HCT116 (cell line): ENCODE data around the gene SOS1.
"Not testable (repeated sequence)": the region's sequence is repeated elsewhere in the genome, so short reads cannot be mapped to it uniquely, and the experiment has no call there.

Source experiments
- ELF1 ChIP-seq: IDR thresholded peaks from 2 replicates; pipeline ENCODE4 v1.6.1; 2012; ENCODE audit warnings: low read depth, borderline replicate concordance
- EZH2 ChIP-seq: fragments of 200-600 bp; sonication (generic); IDR thresholded peaks from 2 replicates; pipeline ENCODE4 v1.6.1; 2017; ENCODE audit warnings: antibody characterized with exemption, mixed run types
- EZH2phosphoT487 ChIP-seq: fragments of 200-600 bp; IDR thresholded peaks from 2 replicates; pipeline ENCODE4 v1.6.1; 2018; ENCODE audit warnings: antibody characterized with exemption, borderline replicate concordance
- JUND ChIP-seq: IDR thresholded peaks from 2 replicates; pipeline ENCODE4 v1.6.1; 2012
- MAX ChIP-seq: IDR thresholded peaks from 2 replicates; pipeline ENCODE4 v1.6.1; 2012
- POLR2A ChIP-seq: IDR thresholded peaks from 2 replicates; pipeline ENCODE4 v1.7.0; 2011; ENCODE audit warnings: borderline replicate concordance; ENCODE audit not compliant: insufficient read depth, insufficient read length; ENCODE audit errors: extremely low read depth
- POLR2AphosphoS5 ChIP-seq: IDR thresholded peaks from 2 replicates; pipeline ENCODE4 v1.6.1; 2011; ENCODE audit warnings: mild to moderate bottlenecking, low read depth, low read length, moderate library complexity
- RAD21 ChIP-seq: IDR thresholded peaks from 2 replicates; pipeline ENCODE4 v1.6.1; 2012; ENCODE audit warnings: low read depth, mild to moderate bottlenecking
- YY1 ChIP-seq: IDR thresholded peaks from 2 replicates; pipeline ENCODE4 v1.6.1; 2011; ENCODE audit warnings: low read length, low read depth, moderate library complexity, mild to moderate bottlenecking; ENCODE audit not compliant: insufficient replicate concordance; ENCODE audit errors: extremely low read depth
- ZNF274 ChIP-seq: fragments of 200-500 bp; sonication (Bioruptor generic); IDR thresholded peaks from 2 replicates; pipeline ENCODE4 v1.6.1; 2014; ENCODE audit warnings: mild to moderate bottlenecking, low read depth, low read length, inconsistent platforms
- TF ChIP-seq, protein P1 (sequence below), 3 experiments: fragments of 200-600 bp in 1 of 3; sonication (generic) in 1 of 3; IDR thresholded peaks in 2 of 3; conservative IDR thresholded peaks in 1 of 3; 2 replicates each; pipeline ENCODE4 v1.5.1; 2012 to 2017; ENCODE audit warnings: low read depth in 2 of 3, low read length in 2 of 3, antibody characterized with exemption in 1 of 3, borderline replicate concordance in 1 of 3, control low read depth in 1 of 3, mild to moderate bottlenecking in 1 of 3, mixed read lengths in 1 of 3, mixed run types in 1 of 3, moderate library complexity in 1 of 3; ENCODE audit not compliant: insufficient read depth in 1 of 3
- TF ChIP-seq, protein P2 (sequence below): IDR thresholded peaks from 2 replicates; pipeline ENCODE4 v1.6.1; 2012; ENCODE audit warnings: low read depth

- TF ChIP-seq POLR2A, EZH2, ELF1, MAX, ZNF274, YY1, JUND, POLR2AphosphoS5, RAD21, EZH2phosphoT487: not testable (repeated sequence)
- TF ChIP-seq, protein P1, sequence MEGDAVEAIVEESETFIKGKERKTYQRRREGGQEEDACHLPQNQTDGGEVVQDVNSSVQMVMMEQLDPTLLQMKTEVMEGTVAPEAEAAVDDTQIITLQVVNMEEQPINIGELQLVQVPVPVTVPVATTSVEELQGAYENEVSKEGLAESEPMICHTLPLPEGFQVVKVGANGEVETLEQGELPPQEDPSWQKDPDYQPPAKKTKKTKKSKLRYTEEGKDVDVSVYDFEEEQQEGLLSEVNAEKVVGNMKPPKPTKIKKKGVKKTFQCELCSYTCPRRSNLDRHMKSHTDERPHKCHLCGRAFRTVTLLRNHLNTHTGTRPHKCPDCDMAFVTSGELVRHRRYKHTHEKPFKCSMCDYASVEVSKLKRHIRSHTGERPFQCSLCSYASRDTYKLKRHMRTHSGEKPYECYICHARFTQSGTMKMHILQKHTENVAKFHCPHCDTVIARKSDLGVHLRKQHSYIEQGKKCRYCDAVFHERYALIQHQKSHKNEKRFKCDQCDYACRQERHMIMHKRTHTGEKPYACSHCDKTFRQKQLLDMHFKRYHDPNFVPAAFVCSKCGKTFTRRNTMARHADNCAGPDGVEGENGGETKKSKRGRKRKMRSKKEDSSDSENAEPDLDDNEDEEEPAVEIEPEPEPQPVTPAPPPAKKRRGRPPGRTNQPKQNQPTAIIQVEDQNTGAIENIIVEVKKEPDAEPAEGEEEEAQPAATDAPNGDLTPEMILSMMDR (IDR thresholded peaks at IDR 0.05 in 2 of 3, conservative IDR thresholded peaks at IDR 0.05 in 1 of 3; ENCODE audit: borderline replicate concordance in 1 of 3, insufficient read depth in 1 of 3, low read depth in 2 of 3, low read length in 2 of 3), result not testable (repeated sequence)
- TF ChIP-seq, protein P2, sequence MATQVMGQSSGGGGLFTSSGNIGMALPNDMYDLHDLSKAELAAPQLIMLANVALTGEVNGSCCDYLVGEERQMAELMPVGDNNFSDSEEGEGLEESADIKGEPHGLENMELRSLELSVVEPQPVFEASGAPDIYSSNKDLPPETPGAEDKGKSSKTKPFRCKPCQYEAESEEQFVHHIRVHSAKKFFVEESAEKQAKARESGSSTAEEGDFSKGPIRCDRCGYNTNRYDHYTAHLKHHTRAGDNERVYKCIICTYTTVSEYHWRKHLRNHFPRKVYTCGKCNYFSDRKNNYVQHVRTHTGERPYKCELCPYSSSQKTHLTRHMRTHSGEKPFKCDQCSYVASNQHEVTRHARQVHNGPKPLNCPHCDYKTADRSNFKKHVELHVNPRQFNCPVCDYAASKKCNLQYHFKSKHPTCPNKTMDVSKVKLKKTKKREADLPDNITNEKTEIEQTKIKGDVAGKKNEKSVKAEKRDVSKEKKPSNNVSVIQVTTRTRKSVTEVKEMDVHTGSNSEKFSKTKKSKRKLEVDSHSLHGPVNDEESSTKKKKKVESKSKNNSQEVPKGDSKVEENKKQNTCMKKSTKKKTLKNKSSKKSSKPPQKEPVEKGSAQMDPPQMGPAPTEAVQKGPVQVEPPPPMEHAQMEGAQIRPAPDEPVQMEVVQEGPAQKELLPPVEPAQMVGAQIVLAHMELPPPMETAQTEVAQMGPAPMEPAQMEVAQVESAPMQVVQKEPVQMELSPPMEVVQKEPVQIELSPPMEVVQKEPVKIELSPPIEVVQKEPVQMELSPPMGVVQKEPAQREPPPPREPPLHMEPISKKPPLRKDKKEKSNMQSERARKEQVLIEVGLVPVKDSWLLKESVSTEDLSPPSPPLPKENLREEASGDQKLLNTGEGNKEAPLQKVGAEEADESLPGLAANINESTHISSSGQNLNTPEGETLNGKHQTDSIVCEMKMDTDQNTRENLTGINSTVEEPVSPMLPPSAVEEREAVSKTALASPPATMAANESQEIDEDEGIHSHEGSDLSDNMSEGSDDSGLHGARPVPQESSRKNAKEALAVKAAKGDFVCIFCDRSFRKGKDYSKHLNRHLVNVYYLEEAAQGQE, result not testable (repeated sequence)
Measured at GRCh38 chr2:39052665-39053064, 68.2 kb downstream of the SOS1 start.
